HepG2 (cell line): Measurements from ENCODE around the gene SPDL1. TPM values are rescaled to one million over a fixed set of nuclear protein-coding genes. Genes with fewer than 3 reads are reported as not detected.

ENCODE experiments used
- ATAC-seq: fragments of 200-7000 bp; cut with Tn5 transposase; 3 replicates; pipeline ENCODE4 v1.9.1; 2020; ENCODE audit warnings: mild to moderate bottlenecking, moderate library complexity
- BruUV-seq: library from RNA; stranded (reverse); fragments of 400-500 nt; replicated peaks from 2 replicates; lab custom pipeline; 2021; lab: Mats Ljungman, UMichigan
- CTCF ChIA-PET: fragments of 300-600 bp; formaldehyde crosslinking; extraction: SDS; loops from one replicate; lab custom pipeline; 2021; ENCODE audit warnings: low total read pairs, inconsistent platforms, low intra/inter-chr PET ratio; lab: Yijun Ruan, JAX
- POLR2A ChIA-PET: fragments of 350-600 bp; sonication (Branson Sonifier 250); formaldehyde crosslinking; loops from one replicate; lab custom pipeline; 2020; ENCODE audit warnings: antibody characterized with exemption, inconsistent platforms; lab: Yijun Ruan, JAX
- DNase-seq: peaks from one replicate; pipeline ENCODE4 v3.0.0-alpha.2; 2015; ENCODE audit warnings: low spot score
- FAIRE-seq: peaks from 3 replicates; lab custom pipeline; 2011; peaks lifted over from hg19 to GRCh38; lab: Jason Lieb, UNC
- H2AFZ ChIP-seq: one replicate; pipeline ENCODE4 v1.6.1; 2011; ENCODE audit warnings: low read length, inconsistent platforms
- H3K27ac ChIP-seq: fragments of 300-600 bp; 3 replicates; pipeline ENCODE4 v1.8.0; 2011; ENCODE audit warnings: mixed run types, mild to moderate bottlenecking, mixed read lengths, low read length, inconsistent platforms; ENCODE audit not compliant: insufficient read depth; ENCODE audit errors: extremely low read length
- H3K27me3 ChIP-seq, 2 experiments: fragments of 200-600 bp in 1 of 2; 2 replicates in 1 of 2; 3 replicates in 1 of 2; pipeline versions ENCODE4 v1.6.0 to v1.8.0; 2011; ENCODE audit warnings: low read length in 2 of 2, mild to moderate bottlenecking in 2 of 2, moderate library complexity in 2 of 2, inconsistent platforms in 1 of 2; ENCODE audit not compliant: insufficient read depth in 2 of 2, control insufficient read depth in 1 of 2
- H3K36me3 ChIP-seq, 2 experiments: fragments of 200-600 bp in 1 of 2; replicated peaks in 1 of 2; 2 replicates in 1 of 2; 3 replicates in 1 of 2; pipeline versions ENCODE4 v1.5.1 to v1.8.0; 2011; ENCODE audit warnings: low read length in 2 of 2, inconsistent platforms in 1 of 2; ENCODE audit not compliant: insufficient read depth in 2 of 2, control insufficient read depth in 1 of 2
- H3K4me1 ChIP-seq: 2 replicates; pipeline ENCODE4 v1.5.1; 2012; ENCODE audit warnings: low read length, inconsistent platforms; ENCODE audit not compliant: insufficient read depth
- H3K4me2 ChIP-seq: 2 replicates; pipeline ENCODE4 v1.6.0; 2011; ENCODE audit warnings: low read depth, low read length, inconsistent platforms
- H3K4me3 ChIP-seq, 3 experiments: fragments of 200-600 bp in 1 of 3; sonication (generic), shearing (Covaris generic) in 1 of 3; replicated peaks in 1 of 3; 2 replicates each; pipeline ENCODE4 v1.5.1; 2011 to 2016; ENCODE audit warnings: low read length in 3 of 3, inconsistent platforms in 2 of 3, low read depth in 2 of 3, mild to moderate bottlenecking in 2 of 3, control low read depth in 1 of 3, mixed read lengths in 1 of 3; ENCODE audit not compliant: insufficient read depth in 1 of 3
- H3K79me2 ChIP-seq: one replicate; pipeline ENCODE4 v1.6.1; 2011; ENCODE audit warnings: low read length, inconsistent platforms; ENCODE audit not compliant: insufficient read depth
- H3K9ac ChIP-seq: 2 replicates; pipeline ENCODE4 v1.6.0; 2011; ENCODE audit warnings: mild to moderate bottlenecking, low read depth, low read length, inconsistent platforms; ENCODE audit not compliant: insufficient read depth
- H3K9me3 ChIP-seq: 2 replicates; pipeline ENCODE4 v1.5.1; 2012; ENCODE audit warnings: mild to moderate bottlenecking, low read length
- H4K20me1 ChIP-seq: 2 replicates; pipeline ENCODE4 v1.6.0; 2011; ENCODE audit warnings: inconsistent platforms, mild to moderate bottlenecking, low read length, moderate library complexity; ENCODE audit not compliant: insufficient read depth
- IKZF4 ChIP-seq: sonication (generic); formaldehyde crosslinking; IDR thresholded peaks from 2 replicates; pipeline ENCODE4 v1.5.1; 2020; ENCODE audit warnings: borderline replicate concordance, mild to moderate bottlenecking, low read depth, missing genetic modification reagents; ENCODE audit errors: not compliant biosample characterization
- MTF1 ChIP-seq: sonication (generic); formaldehyde crosslinking; IDR thresholded peaks from 2 replicates; pipeline ENCODE4 v1.5.0; 2020; ENCODE audit warnings: missing genetic modification reagents
- NR2C2 ChIP-seq: sonication (generic); formaldehyde crosslinking; IDR thresholded peaks from 2 replicates; pipeline ENCODE4 v1.4.0; 2020; ENCODE audit warnings: missing genetic modification reagents, mild to moderate bottlenecking, moderate library complexity, borderline replicate concordance
- RFX1 ChIP-seq: fragments of 450-650 bp; IDR thresholded peaks from 2 replicates; pipeline ENCODE4 v1.6.1; 2017
- ZNF235 ChIP-seq: sonication (generic); formaldehyde crosslinking; IDR thresholded peaks from 2 replicates; pipeline ENCODE4 v1.8.1; 2023; ENCODE audit warnings: mild to moderate bottlenecking, missing genetic modification reagents, borderline replicate concordance
- WGBS: methylation state at CpG from one replicate; pipeline ENCODE4 v1.1.6; 2017; ENCODE audit warnings: low lambda C conversion rate; 5-methylcytosine and 5-hydroxymethylcytosine counted together
- in situ Hi-C: cut with HindIII; loops from 2 replicates; pipeline ENCODE4 v1.10.0; 2017; ENCODE audit warnings: low pct_unique_long_range_greater_than_20kb; ENCODE audit not compliant: extremely low pct_ligation_motif_present
- intact Hi-C: fragments of 100-400 bp; cut with micrococcal nuclease; formaldehyde crosslinking; loops from one replicate; pipeline ENCODE4 v1.10.0; 2022; ENCODE audit not compliant: unreplicated experiment
- polyA plus RNA-seq, 8 experiments: library from polyadenylated mRNA; depleted of rRNA in 3 of 8; stranded (reverse) in 7 of 8; unstranded in 1 of 8; fragments of >200 nt; fragmentation: Illumina TruSeq in 4 of 8; extraction: Trizol in 4 of 8; gene quantifications; 2 replicates each; pipeline versions ENCODE4 v1.2.1 to v1.2.3, GENCODE V29; 2011 to 2016; ENCODE audit warnings: low read depth in 4 of 8, missing spikeins in 1 of 8, mixed read lengths in 1 of 8; ENCODE audit not compliant: insufficient read depth in 1 of 8
- total RNA-seq, 5 experiments: library from RNA; depleted of rRNA; stranded (reverse); fragments of >200 nt; fragmentation: Illumina TruSeq; extraction: Trizol; gene quantifications; 2 replicates each; pipeline ENCODE4 v1.2.3, GENCODE V29; 2016; ENCODE audit warnings: low read depth in 1 of 5
- TF ChIP-seq, protein P1 (sequence below): sonication (generic); formaldehyde crosslinking; IDR thresholded peaks from 2 replicates; pipeline ENCODE4 v1.4.0; 2020; ENCODE audit warnings: missing genetic modification reagents, borderline replicate concordance
- TF ChIP-seq, protein P2 (sequence below): sonication (generic); formaldehyde crosslinking; IDR thresholded peaks from 2 replicates; pipeline ENCODE4 v1.5.0; 2020; ENCODE audit warnings: missing genetic modification reagents
- TF ChIP-seq, protein P3 (sequence below): sonication (generic); formaldehyde crosslinking; IDR thresholded peaks from 2 replicates; pipeline ENCODE4 v1.5.0; 2020; ENCODE audit warnings: mild to moderate bottlenecking, missing genetic modification reagents

The SPDL1 gene
- total and polyA plus RNA-seq, 2 of the 13 experiments (the other 11 are each of a cell fraction or from before 2014, with no cell fraction given), result 10.9 to 36.6 TPM

DNA sequence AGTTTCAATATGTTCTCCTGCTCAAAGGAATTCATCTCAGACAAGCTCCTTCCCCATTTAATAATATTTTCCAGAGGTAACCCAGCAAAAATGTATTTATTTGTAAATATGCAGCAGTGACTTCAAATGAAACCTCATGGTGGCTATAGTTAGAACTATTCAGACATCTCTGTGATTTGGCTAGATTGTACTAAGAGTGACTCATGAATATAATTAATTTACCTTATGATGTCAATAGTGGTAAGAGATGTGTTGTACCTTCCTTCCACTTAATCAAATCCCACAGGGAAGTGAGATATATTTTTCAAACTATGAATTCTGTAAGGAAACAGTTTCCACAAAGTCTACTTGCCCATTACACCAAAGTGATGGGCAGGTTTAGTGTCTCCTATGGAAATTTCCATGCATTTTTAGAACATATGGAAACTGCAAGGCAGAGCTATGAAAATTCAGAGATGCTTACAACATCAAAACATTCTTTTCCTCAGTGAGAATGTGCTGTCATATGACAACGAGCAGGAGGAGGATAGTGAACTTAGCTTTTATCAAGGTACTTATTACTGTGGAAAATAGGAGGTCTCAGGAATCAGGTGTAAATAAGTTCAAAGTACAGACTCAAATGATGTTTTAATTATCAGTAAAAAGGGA is 34.0 kb upstream of the SPDL1 start (continued):
- TF ChIP-seq, protein P1, sequence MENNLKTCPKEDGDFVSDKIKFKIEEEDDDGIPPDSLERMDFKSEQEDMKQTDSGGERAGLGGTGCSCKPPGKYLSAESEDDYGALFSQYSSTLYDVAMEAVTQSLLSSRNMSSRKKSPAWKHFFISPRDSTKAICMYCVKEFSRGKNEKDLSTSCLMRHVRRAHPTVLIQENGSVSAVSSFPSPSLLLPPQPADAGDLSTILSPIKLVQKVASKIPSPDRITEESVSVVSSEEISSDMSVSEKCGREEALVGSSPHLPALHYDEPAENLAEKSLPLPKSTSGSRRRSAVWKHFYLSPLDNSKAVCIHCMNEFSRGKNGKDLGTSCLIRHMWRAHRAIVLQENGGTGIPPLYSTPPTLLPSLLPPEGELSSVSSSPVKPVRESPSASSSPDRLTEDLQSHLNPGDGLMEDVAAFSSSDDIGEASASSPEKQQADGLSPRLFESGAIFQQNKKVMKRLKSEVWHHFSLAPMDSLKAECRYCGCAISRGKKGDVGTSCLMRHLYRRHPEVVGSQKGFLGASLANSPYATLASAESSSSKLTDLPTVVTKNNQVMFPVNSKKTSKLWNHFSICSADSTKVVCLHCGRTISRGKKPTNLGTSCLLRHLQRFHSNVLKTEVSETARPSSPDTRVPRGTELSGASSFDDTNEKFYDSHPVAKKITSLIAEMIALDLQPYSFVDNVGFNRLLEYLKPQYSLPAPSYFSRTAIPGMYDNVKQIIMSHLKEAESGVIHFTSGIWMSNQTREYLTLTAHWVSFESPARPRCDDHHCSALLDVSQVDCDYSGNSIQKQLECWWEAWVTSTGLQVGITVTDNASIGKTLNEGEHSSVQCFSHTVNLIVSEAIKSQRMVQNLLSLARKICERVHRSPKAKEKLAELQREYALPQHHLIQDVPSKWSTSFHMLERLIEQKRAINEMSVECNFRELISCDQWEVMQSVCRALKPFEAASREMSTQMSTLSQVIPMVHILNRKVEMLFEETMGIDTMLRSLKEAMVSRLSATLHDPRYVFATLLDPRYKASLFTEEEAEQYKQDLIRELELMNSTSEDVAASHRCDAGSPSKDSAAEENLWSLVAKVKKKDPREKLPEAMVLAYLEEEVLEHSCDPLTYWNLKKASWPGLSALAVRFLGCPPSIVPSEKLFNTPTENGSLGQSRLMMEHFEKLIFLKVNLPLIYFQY, result no peak
- TF ChIP-seq ZNF235 (CRISPR knock-in tag) (no peak), RFX1 (no peak)
- TF ChIP-seq, protein P2, sequence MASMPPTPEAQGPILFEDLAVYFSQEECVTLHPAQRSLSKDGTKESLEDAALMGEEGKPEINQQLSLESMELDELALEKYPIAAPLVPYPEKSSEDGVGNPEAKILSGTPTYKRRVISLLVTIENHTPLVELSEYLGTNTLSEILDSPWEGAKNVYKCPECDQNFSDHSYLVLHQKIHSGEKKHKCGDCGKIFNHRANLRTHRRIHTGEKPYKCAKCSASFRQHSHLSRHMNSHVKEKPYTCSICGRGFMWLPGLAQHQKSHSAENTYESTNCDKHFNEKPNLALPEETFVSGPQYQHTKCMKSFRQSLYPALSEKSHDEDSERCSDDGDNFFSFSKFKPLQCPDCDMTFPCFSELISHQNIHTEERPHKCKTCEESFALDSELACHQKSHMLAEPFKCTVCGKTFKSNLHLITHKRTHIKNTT (CRISPR knock-in tag), result no peak

DNA sequence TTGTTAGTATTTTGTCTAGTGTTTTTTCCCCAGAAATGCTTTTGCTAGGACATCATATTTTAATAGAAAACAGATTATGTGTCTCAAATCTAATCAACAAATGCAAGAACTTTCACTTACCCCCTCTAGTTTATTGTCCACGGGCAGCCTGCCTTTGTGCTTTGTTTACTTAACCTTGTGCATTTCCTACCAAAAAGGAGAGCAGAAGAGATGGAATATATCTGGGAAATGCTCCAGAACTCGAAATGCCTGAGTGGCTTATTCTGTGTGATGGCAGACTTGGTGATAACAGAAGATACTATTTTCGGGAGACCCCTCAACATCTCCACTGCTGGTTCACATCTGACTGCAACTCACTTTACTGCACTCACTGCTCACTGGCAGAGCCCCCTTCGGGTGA is 33.3 kb upstream of the SPDL1 start:
- no peaks in the 10 kb centered on the region for H3K36me3 ChIP-seq
- no peaks in the 10 kb centered on the region for H3K27me3 ChIP-seq
- no peak overlapping the region for H2AFZ ChIP-seq
- no peak overlapping the region for H3K27ac ChIP-seq
- no peak overlapping the region for H3K4me3 ChIP-seq
- in situ Hi-C loops, result no loop called here
- WGBS, result 0% methylated on average over 4 of the region's 4 CpGs
- CTCF ChIA-PET, result no interaction called here
- FAIRE-seq (no peak), DNase-seq (no peak), ATAC-seq (no peak)
- H4K20me1 ChIP-seq, result no peaks in the 10 kb centered on the region
- TF ChIP-seq MTF1 (no peak), NR2C2 (CRISPR knock-in tag) (no peak), IKZF4 (CRISPR knock-in tag) (no peak)
- TF ChIP-seq, protein P3, sequence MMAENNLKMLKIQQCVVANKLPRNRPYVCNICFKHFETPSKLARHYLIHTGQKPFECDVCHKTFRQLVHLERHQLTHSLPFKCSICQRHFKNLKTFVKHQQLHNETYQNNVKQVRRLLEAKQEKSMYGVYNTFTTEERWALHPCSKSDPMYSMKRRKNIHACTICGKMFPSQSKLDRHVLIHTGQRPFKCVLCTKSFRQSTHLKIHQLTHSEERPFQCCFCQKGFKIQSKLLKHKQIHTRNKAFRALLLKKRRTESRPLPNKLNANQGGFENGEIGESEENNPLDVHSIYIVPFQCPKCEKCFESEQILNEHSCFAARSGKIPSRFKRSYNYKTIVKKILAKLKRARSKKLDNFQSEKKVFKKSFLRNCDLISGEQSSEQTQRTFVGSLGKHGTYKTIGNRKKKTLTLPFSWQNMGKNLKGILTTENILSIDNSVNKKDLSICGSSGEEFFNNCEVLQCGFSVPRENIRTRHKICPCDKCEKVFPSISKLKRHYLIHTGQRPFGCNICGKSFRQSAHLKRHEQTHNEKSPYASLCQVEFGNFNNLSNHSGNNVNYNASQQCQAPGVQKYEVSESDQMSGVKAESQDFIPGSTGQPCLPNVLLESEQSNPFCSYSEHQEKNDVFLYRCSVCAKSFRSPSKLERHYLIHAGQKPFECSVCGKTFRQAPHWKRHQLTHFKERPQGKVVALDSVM (CRISPR knock-in tag), result no peak
- no peaks in the 10 kb centered on the region for H3K9me3 ChIP-seq
- H3K9ac ChIP-seq, result no peak overlapping the region
- no peak overlapping the region for H3K4me2 ChIP-seq
- BruUV-seq, result no TSS peak
- POLR2A ChIA-PET, result no interaction called here
- no peaks in the 10 kb centered on the region for H3K79me2 ChIP-seq
- no peaks in the 10 kb centered on the region for H3K4me1 ChIP-seq
- intact Hi-C loops, result no loop called here
